Mesothelial cell of epicardium (in vitro differentiated cells): ENCODE data around the gene DAAM1. TPM values are rescaled to one million over a fixed set of nuclear protein-coding genes. Genes with fewer than 3 reads are reported as not detected.
A peak's percentile ranks its signal among the peaks of the same experiment; 100 is the strongest.

ENCODE experiments used
- DNase-seq, 2 experiments: peaks; one replicate each; pipeline ENCODE4 v3.0.0; 2021; ENCODE audit warnings: low spot score in 2 of 2; ENCODE audit not compliant: unreplicated experiment in 2 of 2
- H3K27ac Mint-ChIP-seq: 2 replicates; pipeline ENCODE4 v1.8.0; 2021; ENCODE audit warnings: mixed read lengths
- H3K27me3 Mint-ChIP-seq: 2 replicates; pipeline ENCODE4 v1.8.0; 2021; ENCODE audit warnings: low read depth, mixed read lengths
- H3K36me3 Mint-ChIP-seq: 2 replicates; pipeline ENCODE4 v1.8.0; 2021; ENCODE audit warnings: mixed read lengths
- H3K4me1 Mint-ChIP-seq: 2 replicates; pipeline ENCODE4 v1.8.0; 2021; ENCODE audit warnings: mixed read lengths
- H3K4me3 Mint-ChIP-seq: 2 replicates; pipeline ENCODE4 v1.8.0; 2021; ENCODE audit warnings: mild to moderate bottlenecking, moderate library complexity, mixed read lengths
- H3K9me3 Mint-ChIP-seq: 2 replicates; pipeline ENCODE4 v1.8.0; 2021; ENCODE audit warnings: mixed read lengths
- total RNA-seq: library from RNA; stranded (reverse); gene quantifications from 3 replicates; pipeline ENCODE4 v1.2.1, GENCODE V29; 2021
- TF ChIP-seq, protein P1 (sequence below): fragments of 200-600 bp; sonication (generic); IDR thresholded peaks from one replicate; pipeline ENCODE4 v1.5.0; 2021; ENCODE audit warnings: antibody characterized with exemption; ENCODE audit not compliant: unreplicated experiment

DAAM1 gene
- total RNA-seq, 1 donor from 2014 or later = 44.2 TPM

DNA sequence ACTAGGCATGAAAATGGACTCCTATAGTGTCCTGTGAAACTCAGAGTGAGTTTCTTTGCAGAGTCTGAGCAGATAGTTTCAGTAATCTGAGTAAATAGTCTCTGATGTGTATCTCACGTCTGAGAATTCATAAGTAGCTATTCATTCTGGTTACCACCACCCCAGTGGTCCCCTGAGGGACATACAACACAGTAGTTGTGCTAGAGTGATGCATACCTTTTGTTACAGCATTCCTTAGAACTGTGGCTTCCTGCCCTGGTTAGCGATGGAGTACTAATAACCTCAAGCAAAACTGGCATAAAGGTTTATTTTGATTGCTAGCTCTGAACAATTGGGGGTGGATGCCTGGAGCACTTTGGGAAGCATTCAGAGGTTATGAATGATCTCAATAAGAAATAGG, 114.7 kb downstream of the DAAM1 start:
- Mint-ChIP-seq H3K27me3 (no peaks in the 10 kb centered on the region), H3K27ac (no peak overlapping the region), H3K4me1 (peaks cover 43% of the 10 kb centered on the region), H3K9me3 (no peaks in the 10 kb centered on the region), H3K36me3 (no peaks in the 10 kb centered on the region), H3K4me3 (no peak overlapping the region)
- DNase-seq = no peak
- TF ChIP-seq, protein P1, sequence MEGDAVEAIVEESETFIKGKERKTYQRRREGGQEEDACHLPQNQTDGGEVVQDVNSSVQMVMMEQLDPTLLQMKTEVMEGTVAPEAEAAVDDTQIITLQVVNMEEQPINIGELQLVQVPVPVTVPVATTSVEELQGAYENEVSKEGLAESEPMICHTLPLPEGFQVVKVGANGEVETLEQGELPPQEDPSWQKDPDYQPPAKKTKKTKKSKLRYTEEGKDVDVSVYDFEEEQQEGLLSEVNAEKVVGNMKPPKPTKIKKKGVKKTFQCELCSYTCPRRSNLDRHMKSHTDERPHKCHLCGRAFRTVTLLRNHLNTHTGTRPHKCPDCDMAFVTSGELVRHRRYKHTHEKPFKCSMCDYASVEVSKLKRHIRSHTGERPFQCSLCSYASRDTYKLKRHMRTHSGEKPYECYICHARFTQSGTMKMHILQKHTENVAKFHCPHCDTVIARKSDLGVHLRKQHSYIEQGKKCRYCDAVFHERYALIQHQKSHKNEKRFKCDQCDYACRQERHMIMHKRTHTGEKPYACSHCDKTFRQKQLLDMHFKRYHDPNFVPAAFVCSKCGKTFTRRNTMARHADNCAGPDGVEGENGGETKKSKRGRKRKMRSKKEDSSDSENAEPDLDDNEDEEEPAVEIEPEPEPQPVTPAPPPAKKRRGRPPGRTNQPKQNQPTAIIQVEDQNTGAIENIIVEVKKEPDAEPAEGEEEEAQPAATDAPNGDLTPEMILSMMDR = no peak

DNA sequence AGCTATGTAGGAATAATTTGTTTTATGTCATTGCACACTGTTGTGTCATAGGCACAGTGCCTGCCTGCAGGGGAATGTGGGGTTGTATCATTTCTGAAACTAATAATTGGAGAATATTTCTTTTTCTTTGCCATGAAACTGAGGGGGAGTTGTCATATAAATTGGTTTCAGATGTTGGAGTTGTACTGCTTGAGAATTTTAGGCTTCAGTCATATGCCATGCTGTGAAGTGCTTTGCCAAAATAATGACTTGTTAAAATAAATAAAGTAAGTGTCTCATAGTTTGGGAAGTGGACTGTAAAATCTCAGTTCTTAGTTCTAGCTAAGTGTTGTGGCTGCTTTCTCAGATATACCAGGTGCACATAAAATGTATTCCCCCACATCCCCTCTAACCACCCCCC, 116.8 kb downstream of the DAAM1 start:
- Mint-ChIP-seq H3K27ac (peak overlapping the region; percentile 84), H3K27me3 (no peaks in the 10 kb centered on the region), H3K4me1 (peaks cover 51% of the 10 kb centered on the region), H3K9me3 (no peaks in the 10 kb centered on the region), H3K36me3 (no peaks in the 10 kb centered on the region), H3K4me3 (no peak overlapping the region)
- DNase-seq = no peak
- TF ChIP-seq, protein P1 = no peak

DNA sequence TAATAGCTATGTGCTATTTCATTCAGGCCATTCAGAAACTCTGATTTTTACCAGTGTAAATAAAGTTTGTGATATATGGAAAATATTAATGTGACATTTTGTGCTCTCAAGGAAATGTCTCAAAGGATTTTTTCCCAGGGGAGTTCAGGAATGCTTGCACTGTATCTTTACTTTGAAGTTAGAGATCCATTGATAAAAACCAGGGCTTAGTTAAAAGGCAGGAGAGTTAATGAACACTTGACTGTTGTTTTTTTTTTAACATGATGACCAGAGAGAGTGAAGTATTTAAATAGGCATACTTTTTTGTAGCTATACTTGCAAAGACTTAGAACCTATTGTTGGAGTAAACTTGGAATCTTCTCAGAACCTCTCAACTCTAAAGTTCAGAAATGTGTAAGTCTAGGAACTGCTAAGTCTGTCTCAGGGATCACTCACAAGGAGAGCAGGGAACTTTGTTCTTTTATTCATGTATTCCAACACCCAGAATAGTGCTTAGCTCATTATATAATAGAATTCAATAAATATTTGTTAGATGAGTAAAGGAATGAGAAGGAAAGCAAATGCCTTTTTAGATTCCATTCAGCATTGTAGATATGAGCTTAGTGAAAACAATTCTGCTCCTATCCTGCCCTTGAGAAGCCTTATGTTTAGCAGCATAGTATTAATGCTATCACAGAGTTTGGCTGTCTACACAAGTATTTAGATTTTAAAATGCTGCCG, 117.5 kb downstream of the DAAM1 start:
- Mint-ChIP-seq H3K4me1 (peaks cover 56% of the 10 kb centered on the region), H3K27ac (peak overlapping the region; percentile 84), H3K36me3 (no peaks in the 10 kb centered on the region), H3K9me3 (no peaks in the 10 kb centered on the region), H3K4me3 (no peak overlapping the region), H3K27me3 (no peaks in the 10 kb centered on the region)
- DNase-seq = no peak
- TF ChIP-seq, protein P1 = no peak

DNA sequence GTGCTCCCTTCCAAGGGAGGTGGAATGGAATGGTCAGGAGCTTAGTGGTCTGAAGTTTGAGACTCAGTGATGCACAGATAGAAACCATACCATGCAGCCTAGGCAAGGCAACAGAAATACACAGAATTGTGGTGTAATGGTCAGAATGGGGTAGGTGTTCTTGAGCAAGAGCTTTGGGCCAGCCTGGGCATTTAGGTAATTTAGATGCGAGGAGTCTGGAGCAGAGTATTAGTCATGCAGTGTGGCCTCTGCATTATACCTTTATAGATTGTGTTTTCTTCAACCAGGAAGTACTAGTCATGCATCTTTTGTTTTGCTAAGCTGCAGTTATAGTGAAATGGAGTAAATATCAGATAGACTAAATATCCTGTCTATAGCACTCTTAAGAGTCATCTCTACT, 118.3 kb downstream of the DAAM1 start:
- Mint-ChIP-seq H3K4me3 (no peak overlapping the region), H3K27me3 (no peaks in the 10 kb centered on the region), H3K27ac (peak overlapping the region; percentile 68), H3K36me3 (no peaks in the 10 kb centered on the region), H3K9me3 (no peaks in the 10 kb centered on the region), H3K4me1 (peaks cover 56% of the 10 kb centered on the region)
- TF ChIP-seq, protein P1 = no peak
- no peak for DNase-seq

DNA sequence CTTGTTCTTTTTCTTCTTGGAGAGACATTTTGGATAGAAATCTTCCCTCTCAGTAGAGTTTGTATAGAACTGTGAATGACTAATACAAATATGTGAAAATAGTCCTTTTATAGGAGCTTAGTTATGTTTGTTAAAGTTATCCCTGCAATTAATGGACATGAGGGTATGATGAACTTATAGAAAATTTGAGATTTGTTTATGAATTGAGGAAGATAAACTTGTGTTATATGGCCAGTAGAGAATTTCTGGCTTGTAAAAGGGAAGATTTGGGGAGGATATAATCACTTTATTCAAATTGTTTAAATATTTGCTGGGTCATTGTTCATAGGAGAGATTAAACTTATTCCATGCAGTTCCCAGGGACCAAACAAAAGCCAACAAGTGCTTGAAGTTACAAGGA, 119.6 kb downstream of the DAAM1 start:
- Mint-ChIP-seq H3K27me3 (no peaks in the 10 kb centered on the region), H3K9me3 (no peaks in the 10 kb centered on the region), H3K4me1 (peaks cover 61% of the 10 kb centered on the region), H3K4me3 (no peak overlapping the region), H3K27ac (no peak overlapping the region), H3K36me3 (no peaks in the 10 kb centered on the region)
- no peak for DNase-seq
- TF ChIP-seq, protein P1 = no peak
